Fibroblast of lung (primary cell): ENCODE data around the gene TMEM121B. TPM values are rescaled to one million over a fixed set of nuclear protein-coding genes. Genes with fewer than 3 reads are reported as not detected.

Source experiments
- DNase-seq, 2 donors: peaks; one replicate each; pipeline versions ENCODE4 v3.0.0 to v3.0.0-alpha.2; 2010; ENCODE audit warnings: low read depth in 2 of 2
- H2AFZ ChIP-seq: 2 replicates; pipeline ENCODE4 v1.5.1; 2012; ENCODE audit warnings: low read length, control low read depth, inconsistent platforms
- H3K27ac ChIP-seq: 2 replicates; pipeline ENCODE4 v1.5.1; 2011; ENCODE audit warnings: low read length, control low read depth; ENCODE audit not compliant: insufficient read depth
- H3K27me3 ChIP-seq: 2 replicates; pipeline ENCODE4 v1.5.1; 2011; ENCODE audit warnings: mild to moderate bottlenecking, low read length; ENCODE audit not compliant: control insufficient read depth, insufficient read depth
- H3K36me3 ChIP-seq: 2 replicates; pipeline ENCODE4 v1.5.1; 2011; ENCODE audit warnings: low read length; ENCODE audit not compliant: control insufficient read depth, insufficient read depth
- H3K4me1 ChIP-seq: 2 replicates; pipeline ENCODE4 v1.5.1; 2011; ENCODE audit warnings: low read length; ENCODE audit not compliant: control insufficient read depth, insufficient read depth; ENCODE audit errors: extremely low read depth
- H3K4me2 ChIP-seq: 2 replicates; pipeline ENCODE4 v1.5.1; 2011; ENCODE audit warnings: low read length, control low read depth; ENCODE audit not compliant: insufficient read depth; ENCODE audit errors: extremely low read depth
- H3K4me3 ChIP-seq, 4 experiments: fragments of 200-600 bp in 1 of 4; sonication (generic) in 1 of 4; replicated peaks in 1 of 4; 2 replicates each; pipeline ENCODE4 v1.5.1; 2011 to 2016; ENCODE audit warnings: low read length in 4 of 4, low read depth in 3 of 4, mild to moderate bottlenecking in 3 of 4, control low read depth in 2 of 4, inconsistent platforms in 1 of 4, mixed read lengths in 1 of 4; ENCODE audit not compliant: insufficient read depth in 1 of 4; ENCODE audit errors: control extremely low read depth in 1 of 4
- H3K79me2 ChIP-seq: 2 replicates; pipeline ENCODE4 v1.5.1; 2012; ENCODE audit warnings: mild to moderate bottlenecking, low read length, inconsistent platforms; ENCODE audit not compliant: control insufficient read depth, insufficient read depth
- H3K9ac ChIP-seq: 2 replicates; pipeline ENCODE4 v1.5.1; 2011; ENCODE audit warnings: mild to moderate bottlenecking, low read length, control low read depth; ENCODE audit not compliant: insufficient read depth
- H3K9me3 ChIP-seq: 2 replicates; pipeline ENCODE4 v1.5.1; 2012; ENCODE audit warnings: low read depth, low read length; ENCODE audit not compliant: control insufficient read depth, insufficient read depth
- H4K20me1 ChIP-seq: 2 replicates; pipeline ENCODE4 v1.5.1; 2011; ENCODE audit warnings: low read length; ENCODE audit not compliant: control insufficient read depth, insufficient read depth; ENCODE audit errors: extremely low read depth
- EZH2 ChIP-seq: IDR thresholded peaks from 2 replicates; pipeline ENCODE4 v1.5.1; 2012; ENCODE audit warnings: low read length, control low read depth, mild to moderate bottlenecking; ENCODE audit errors: missing control alignments
- polyA plus RNA-seq, 2 donors: library from polyadenylated mRNA; depleted of rRNA in 1 of 2; stranded (reverse) in 1 of 2; unstranded in 1 of 2; fragments of >200 nt; gene quantifications; 2 replicates each; pipeline ENCODE4 v1.2.1, GENCODE V29; 2011 to 2012; ENCODE audit warnings: missing spikeins in 1 of 2
- total RNA-seq: library from RNA; depleted of rRNA; stranded (reverse); fragments of >200 nt; gene quantifications from 2 replicates; pipeline ENCODE4 v1.2.1, GENCODE V29; 2014
- TF ChIP-seq, protein P1 (sequence below), 2 donors: IDR thresholded peaks in 1 of 2; conservative IDR thresholded peaks in 1 of 2; 1 replicate in 1 of 2; 2 replicates in 1 of 2; pipeline ENCODE4 v1.5.1; 2011 to 2012; ENCODE audit warnings: low read length in 2 of 2, control low read depth in 1 of 2, inconsistent platforms in 1 of 2, low read depth in 1 of 2, mild to moderate bottlenecking in 1 of 2

The TMEM121B gene
- total and polyA plus RNA-seq, 2 donors (not counting 1 experiment from before 2014, with no cell fraction given) = under 0.01 to 0.05 TPM

DNA sequence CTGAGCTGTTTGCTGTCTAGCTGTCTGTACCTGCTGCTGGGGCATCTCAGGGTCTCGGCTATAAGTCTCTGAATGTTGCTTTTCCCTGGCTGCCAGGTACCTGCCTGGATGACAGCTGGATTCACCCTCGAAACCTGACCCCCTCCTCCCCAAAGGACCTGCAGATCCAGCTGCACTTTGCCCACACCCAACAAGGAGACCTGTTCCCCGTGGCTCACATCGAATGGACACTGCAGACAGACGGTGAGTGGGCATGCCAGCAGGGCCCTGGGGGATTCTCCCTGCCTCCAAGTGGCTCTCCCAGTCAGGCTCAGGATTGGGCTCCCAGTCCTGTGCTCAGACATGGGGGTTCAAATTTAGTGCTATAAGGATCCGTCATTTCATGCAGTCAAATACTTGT lies 23.5 kb downstream of the TMEM121B start:
- Histone ChIP-seq H2AFZ (no peak overlapping the region), H3K79me2 (peaks cover 2% of the 10 kb centered on the region), H3K36me3 (peaks cover 8% of the 10 kb centered on the region), H4K20me1 (peaks cover 2% of the 10 kb centered on the region), H3K4me2 (no peak overlapping the region), H3K9ac (no peak overlapping the region), H3K27me3 (no peaks in the 10 kb centered on the region), H3K9me3 (no peaks in the 10 kb centered on the region), H3K27ac (no peak overlapping the region), H3K4me1 (no peaks in the 10 kb centered on the region), H3K4me3 (no peak overlapping the region)
- DNase-seq = no peak
- TF ChIP-seq, protein P1, sequence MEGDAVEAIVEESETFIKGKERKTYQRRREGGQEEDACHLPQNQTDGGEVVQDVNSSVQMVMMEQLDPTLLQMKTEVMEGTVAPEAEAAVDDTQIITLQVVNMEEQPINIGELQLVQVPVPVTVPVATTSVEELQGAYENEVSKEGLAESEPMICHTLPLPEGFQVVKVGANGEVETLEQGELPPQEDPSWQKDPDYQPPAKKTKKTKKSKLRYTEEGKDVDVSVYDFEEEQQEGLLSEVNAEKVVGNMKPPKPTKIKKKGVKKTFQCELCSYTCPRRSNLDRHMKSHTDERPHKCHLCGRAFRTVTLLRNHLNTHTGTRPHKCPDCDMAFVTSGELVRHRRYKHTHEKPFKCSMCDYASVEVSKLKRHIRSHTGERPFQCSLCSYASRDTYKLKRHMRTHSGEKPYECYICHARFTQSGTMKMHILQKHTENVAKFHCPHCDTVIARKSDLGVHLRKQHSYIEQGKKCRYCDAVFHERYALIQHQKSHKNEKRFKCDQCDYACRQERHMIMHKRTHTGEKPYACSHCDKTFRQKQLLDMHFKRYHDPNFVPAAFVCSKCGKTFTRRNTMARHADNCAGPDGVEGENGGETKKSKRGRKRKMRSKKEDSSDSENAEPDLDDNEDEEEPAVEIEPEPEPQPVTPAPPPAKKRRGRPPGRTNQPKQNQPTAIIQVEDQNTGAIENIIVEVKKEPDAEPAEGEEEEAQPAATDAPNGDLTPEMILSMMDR (conservative IDR thresholded peaks at IDR 0.05 in 1 of 2, IDR thresholded peaks at IDR 0.05 in 1 of 2; ENCODE audit: low read depth in 1 of 2, low read length in 2 of 2) = no peak
- TF ChIP-seq EZH2 = no peak

DNA sequence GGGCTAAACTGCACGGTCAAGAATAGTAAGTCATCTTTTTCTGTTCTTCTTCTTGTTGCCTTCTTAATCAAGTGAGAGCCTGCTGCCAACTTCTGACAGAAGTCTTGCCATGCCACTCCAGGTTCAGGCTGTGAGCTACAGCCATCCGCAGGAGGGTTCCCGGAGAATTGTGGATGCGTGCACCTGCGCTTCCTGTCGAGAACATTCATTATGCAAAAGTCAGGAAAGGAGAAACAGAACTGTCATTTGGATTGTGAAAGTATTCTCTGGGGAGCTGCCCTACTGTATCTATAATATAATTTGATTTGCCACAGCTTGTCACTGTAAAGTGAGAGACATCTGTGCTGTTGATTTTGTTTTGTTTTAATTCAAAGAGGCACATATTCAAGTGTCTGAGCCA lies 24.1 kb downstream of the TMEM121B start:
- Histone ChIP-seq H3K9ac (no peak overlapping the region), H3K27ac (no peak overlapping the region), H3K9me3 (no peaks in the 10 kb centered on the region), H3K27me3 (no peaks in the 10 kb centered on the region), H4K20me1 (peaks cover 2% of the 10 kb centered on the region), H3K4me1 (no peaks in the 10 kb centered on the region), H3K36me3 (peaks cover 6% of the 10 kb centered on the region), H3K4me3 (no peak overlapping the region), H3K79me2 (peaks cover 4% of the 10 kb centered on the region), H2AFZ (no peak overlapping the region), H3K4me2 (no peak overlapping the region)
- TF ChIP-seq EZH2 = no peak
- TF ChIP-seq, protein P1 (conservative IDR thresholded peaks at IDR 0.05 in 1 of 2, IDR thresholded peaks at IDR 0.05 in 1 of 2; ENCODE audit: low read depth in 1 of 2, low read length in 2 of 2) = no peak
- DNase-seq = no peak

DNA sequence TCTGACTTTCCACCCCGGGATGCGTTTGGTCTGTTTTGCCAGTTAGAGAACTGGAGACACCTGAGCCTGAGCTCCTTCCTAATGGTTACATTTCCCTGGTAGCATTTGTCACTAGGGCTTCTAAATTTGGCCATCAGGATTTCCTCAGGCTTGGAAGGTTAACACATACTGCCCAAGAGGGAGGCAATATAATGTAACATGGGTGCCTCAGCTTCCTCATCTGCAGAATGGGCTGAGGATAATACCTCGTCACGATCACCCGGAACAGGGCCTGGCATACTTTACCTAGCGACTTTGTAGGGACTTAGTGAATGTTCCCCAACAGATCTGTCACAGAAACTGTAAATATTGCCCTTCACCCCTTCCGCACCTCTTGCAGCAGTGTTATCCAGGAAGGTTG lies 25.1 kb downstream of the TMEM121B start:
- Histone ChIP-seq H3K79me2 (peaks cover 6% of the 10 kb centered on the region), H3K4me2 (no peak overlapping the region), H3K9me3 (no peaks in the 10 kb centered on the region), H3K27ac (no peak overlapping the region), H3K27me3 (no peaks in the 10 kb centered on the region), H3K36me3 (peaks cover 2% of the 10 kb centered on the region), H4K20me1 (peaks cover 2% of the 10 kb centered on the region), H3K4me3 (no peak overlapping the region), H3K9ac (no peak overlapping the region), H3K4me1 (no peaks in the 10 kb centered on the region), H2AFZ (no peak overlapping the region)
- DNase-seq = no peak
- TF ChIP-seq, protein P1 (conservative IDR thresholded peaks at IDR 0.05 in 1 of 2, IDR thresholded peaks at IDR 0.05 in 1 of 2; ENCODE audit: low read depth in 1 of 2, low read length in 2 of 2) = no peak
- no peak for TF ChIP-seq EZH2
